HEK293 (cell line): Measurements from ENCODE around the gene KBTBD4.

ENCODE experiments used
- GLI2 ChIP-seq: fragments of 450-650 bp; formaldehyde crosslinking; IDR thresholded peaks from 2 replicates; pipeline ENCODE4; 2017; ENCODE audit warnings: missing biosample characterization, missing genetic modification characterization, low read depth, borderline replicate concordance
- GLI4 ChIP-seq: fragments of 450-650 bp; formaldehyde crosslinking; IDR thresholded peaks from 2 replicates; pipeline ENCODE4 v1.5.1; 2016; ENCODE audit warnings: missing biosample characterization, missing genetic modification characterization
- KLF17 ChIP-seq: fragments of 450-650 bp; formaldehyde crosslinking; IDR thresholded peaks from 2 replicates; pipeline ENCODE4 v1.5.1; 2016; ENCODE audit warnings: missing biosample characterization, missing genetic modification characterization
- KLF7 ChIP-seq: fragments of 450-650 bp; formaldehyde crosslinking; IDR thresholded peaks from 2 replicates; pipeline ENCODE4 v1.5.1; 2016; ENCODE audit warnings: missing biosample characterization, missing genetic modification characterization, borderline replicate concordance
- MEIS1 ChIP-seq: sonication (generic); formaldehyde crosslinking; IDR thresholded peaks from 2 replicates; pipeline ENCODE4 v1.8.1; 2022; ENCODE audit warnings: missing genetic modification reagents, mild to moderate bottlenecking, borderline replicate concordance
- PBX3 ChIP-seq: sonication (generic); formaldehyde crosslinking; IDR thresholded peaks from 2 replicates; pipeline ENCODE4 v1.8.1; 2022; ENCODE audit warnings: mild to moderate bottlenecking, moderate library complexity, missing genetic modification reagents
- PRDM6 ChIP-seq: fragments of 450-650 bp; formaldehyde crosslinking; IDR thresholded peaks from 2 replicates; pipeline ENCODE4 v1.5.1; 2017; ENCODE audit warnings: missing biosample characterization, missing genetic modification characterization
- RBAK ChIP-seq: fragments of 450-650 bp; formaldehyde crosslinking; IDR thresholded peaks from 2 replicates; pipeline ENCODE4 v1.5.1; 2016; ENCODE audit warnings: missing biosample characterization, missing genetic modification characterization
- SCRT1 ChIP-seq: fragments of 450-650 bp; formaldehyde crosslinking; IDR thresholded peaks from 2 replicates; pipeline ENCODE4 v1.5.1; 2016; ENCODE audit warnings: missing biosample characterization, missing genetic modification characterization, borderline replicate concordance
- SETDB1 ChIP-seq: IDR thresholded peaks from one replicate; pipeline ENCODE4 v1.6.1; 2017; ENCODE audit warnings: mild to moderate bottlenecking, low read length, moderate library complexity, mixed read lengths; ENCODE audit not compliant: insufficient read length
- ZNF138 ChIP-seq: fragments of 450-650 bp; formaldehyde crosslinking; IDR thresholded peaks from 2 replicates; pipeline ENCODE4 v1.5.1; 2016; ENCODE audit warnings: missing biosample characterization, missing genetic modification characterization, borderline replicate concordance
- ZNF398 ChIP-seq: fragments of 450-650 bp; formaldehyde crosslinking; IDR thresholded peaks from 2 replicates; pipeline ENCODE4 v1.5.1; 2017; ENCODE audit warnings: missing biosample characterization, missing genetic modification characterization
- ZNF416 ChIP-seq: fragments of 450-650 bp; formaldehyde crosslinking; IDR thresholded peaks from 2 replicates; pipeline ENCODE4 v1.5.1; 2016; ENCODE audit warnings: missing biosample characterization, missing genetic modification characterization
- ZNF560 ChIP-seq: fragments of 450-650 bp; formaldehyde crosslinking; IDR thresholded peaks from 2 replicates; pipeline ENCODE4 v1.5.1; 2017; ENCODE audit warnings: missing biosample characterization, missing genetic modification characterization, borderline replicate concordance
- ZNF624 ChIP-seq: fragments of 450-650 bp; formaldehyde crosslinking; IDR thresholded peaks from 2 replicates; pipeline ENCODE4 v1.5.1; 2017; ENCODE audit warnings: missing biosample characterization, missing genetic modification characterization
- ZNF639 ChIP-seq: fragments of 450-650 bp; formaldehyde crosslinking; IDR thresholded peaks from 2 replicates; pipeline ENCODE4 v1.5.1; 2016; ENCODE audit warnings: missing biosample characterization, missing genetic modification characterization
- ZNF654 ChIP-seq: fragments of 450-650 bp; formaldehyde crosslinking; IDR thresholded peaks from 2 replicates; pipeline ENCODE4 v1.5.1; 2016; ENCODE audit warnings: low read depth, missing biosample characterization, missing genetic modification characterization
- ZXDB ChIP-seq: fragments of 450-650 bp; formaldehyde crosslinking; IDR thresholded peaks from 2 replicates; pipeline ENCODE4 v1.5.1; 2016; ENCODE audit warnings: missing biosample characterization, missing genetic modification characterization
- TF ChIP-seq, protein P1 (sequence below): fragments of 450-650 bp; formaldehyde crosslinking; IDR thresholded peaks from 2 replicates; pipeline ENCODE4 v1.5.0; 2017; ENCODE audit warnings: missing biosample characterization, missing genetic modification characterization, borderline replicate concordance
- TF ChIP-seq, protein P2 (sequence below): fragments of 450-650 bp; formaldehyde crosslinking; IDR thresholded peaks from 2 replicates; pipeline ENCODE4 v1.5.1; 2016; ENCODE audit warnings: missing biosample characterization, missing genetic modification characterization
- TF ChIP-seq, protein P3 (sequence below): fragments of 450-650 bp; formaldehyde crosslinking; IDR thresholded peaks from 2 replicates; pipeline ENCODE4 v1.5.1; 2016; ENCODE audit warnings: missing biosample characterization, missing genetic modification characterization
- TF ChIP-seq, protein P4 (sequence below): fragments of 450-650 bp; formaldehyde crosslinking; IDR thresholded peaks from 2 replicates; pipeline ENCODE4 v1.5.1; 2016; ENCODE audit warnings: missing biosample characterization, missing genetic modification characterization

Gene KBTBD4

DNA sequence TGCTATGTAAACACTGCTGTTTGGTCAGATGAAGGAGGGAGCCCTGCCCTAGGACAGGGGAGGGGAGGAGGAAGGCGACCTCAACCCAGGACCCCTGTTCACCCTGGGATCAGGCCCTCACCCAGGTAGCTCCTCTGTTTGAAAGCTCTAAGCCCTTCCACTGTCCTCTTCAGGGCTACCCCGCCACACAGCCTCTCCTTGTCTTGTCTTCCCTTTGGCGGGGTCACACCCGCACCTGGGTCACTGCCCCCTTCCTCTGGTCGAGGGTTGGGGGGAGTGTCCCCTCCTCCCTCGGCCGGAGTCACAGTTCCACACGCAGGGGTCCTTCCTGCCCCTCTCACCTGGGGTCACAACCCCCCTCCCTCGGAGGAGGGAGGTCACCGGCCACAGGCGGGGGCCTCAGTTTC, 13.8 kb downstream of the KBTBD4 start (continued):
- TF ChIP-seq, protein P1, sequence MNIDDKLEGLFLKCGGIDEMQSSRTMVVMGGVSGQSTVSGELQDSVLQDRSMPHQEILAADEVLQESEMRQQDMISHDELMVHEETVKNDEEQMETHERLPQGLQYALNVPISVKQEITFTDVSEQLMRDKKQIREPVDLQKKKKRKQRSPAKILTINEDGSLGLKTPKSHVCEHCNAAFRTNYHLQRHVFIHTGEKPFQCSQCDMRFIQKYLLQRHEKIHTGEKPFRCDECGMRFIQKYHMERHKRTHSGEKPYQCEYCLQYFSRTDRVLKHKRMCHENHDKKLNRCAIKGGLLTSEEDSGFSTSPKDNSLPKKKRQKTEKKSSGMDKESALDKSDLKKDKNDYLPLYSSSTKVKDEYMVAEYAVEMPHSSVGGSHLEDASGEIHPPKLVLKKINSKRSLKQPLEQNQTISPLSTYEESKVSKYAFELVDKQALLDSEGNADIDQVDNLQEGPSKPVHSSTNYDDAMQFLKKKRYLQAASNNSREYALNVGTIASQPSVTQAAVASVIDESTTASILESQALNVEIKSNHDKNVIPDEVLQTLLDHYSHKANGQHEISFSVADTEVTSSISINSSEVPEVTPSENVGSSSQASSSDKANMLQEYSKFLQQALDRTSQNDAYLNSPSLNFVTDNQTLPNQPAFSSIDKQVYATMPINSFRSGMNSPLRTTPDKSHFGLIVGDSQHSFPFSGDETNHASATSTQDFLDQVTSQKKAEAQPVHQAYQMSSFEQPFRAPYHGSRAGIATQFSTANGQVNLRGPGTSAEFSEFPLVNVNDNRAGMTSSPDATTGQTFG (tag by site-specific recombination): no peak
- TF ChIP-seq GLI2 (tag by site-specific recombination) (no peak), PRDM6 (tag by site-specific recombination) (no peak), GLI4 (no peak), PBX3 (CRISPR knock-in tag) (no peak), SCRT1 (tag by site-specific recombination) (no peak), KLF17 (0 out of 2 replicates have a peak, but pooled peaks have one; percentile 30), MEIS1 (CRISPR knock-in tag) (no peak), ZNF654 (tag by site-specific recombination) (no peak), ZNF639 (tag by site-specific recombination) (no peak), ZNF560 (tag by site-specific recombination) (no peak), ZNF398 (tag by site-specific recombination) (no peak), ZXDB (tag by site-specific recombination) (no peak), KLF7 (no peak), RBAK (no peak), ZNF416 (tag by site-specific recombination) (no peak), SETDB1 (no peak), ZNF624 (tag by site-specific recombination) (no peak), ZNF138 (tag by site-specific recombination) (no peak)
- TF ChIP-seq, protein P2, sequence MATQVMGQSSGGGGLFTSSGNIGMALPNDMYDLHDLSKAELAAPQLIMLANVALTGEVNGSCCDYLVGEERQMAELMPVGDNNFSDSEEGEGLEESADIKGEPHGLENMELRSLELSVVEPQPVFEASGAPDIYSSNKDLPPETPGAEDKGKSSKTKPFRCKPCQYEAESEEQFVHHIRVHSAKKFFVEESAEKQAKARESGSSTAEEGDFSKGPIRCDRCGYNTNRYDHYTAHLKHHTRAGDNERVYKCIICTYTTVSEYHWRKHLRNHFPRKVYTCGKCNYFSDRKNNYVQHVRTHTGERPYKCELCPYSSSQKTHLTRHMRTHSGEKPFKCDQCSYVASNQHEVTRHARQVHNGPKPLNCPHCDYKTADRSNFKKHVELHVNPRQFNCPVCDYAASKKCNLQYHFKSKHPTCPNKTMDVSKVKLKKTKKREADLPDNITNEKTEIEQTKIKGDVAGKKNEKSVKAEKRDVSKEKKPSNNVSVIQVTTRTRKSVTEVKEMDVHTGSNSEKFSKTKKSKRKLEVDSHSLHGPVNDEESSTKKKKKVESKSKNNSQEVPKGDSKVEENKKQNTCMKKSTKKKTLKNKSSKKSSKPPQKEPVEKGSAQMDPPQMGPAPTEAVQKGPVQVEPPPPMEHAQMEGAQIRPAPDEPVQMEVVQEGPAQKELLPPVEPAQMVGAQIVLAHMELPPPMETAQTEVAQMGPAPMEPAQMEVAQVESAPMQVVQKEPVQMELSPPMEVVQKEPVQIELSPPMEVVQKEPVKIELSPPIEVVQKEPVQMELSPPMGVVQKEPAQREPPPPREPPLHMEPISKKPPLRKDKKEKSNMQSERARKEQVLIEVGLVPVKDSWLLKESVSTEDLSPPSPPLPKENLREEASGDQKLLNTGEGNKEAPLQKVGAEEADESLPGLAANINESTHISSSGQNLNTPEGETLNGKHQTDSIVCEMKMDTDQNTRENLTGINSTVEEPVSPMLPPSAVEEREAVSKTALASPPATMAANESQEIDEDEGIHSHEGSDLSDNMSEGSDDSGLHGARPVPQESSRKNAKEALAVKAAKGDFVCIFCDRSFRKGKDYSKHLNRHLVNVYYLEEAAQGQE (tag by site-specific recombination): no peak
- TF ChIP-seq, protein P3, sequence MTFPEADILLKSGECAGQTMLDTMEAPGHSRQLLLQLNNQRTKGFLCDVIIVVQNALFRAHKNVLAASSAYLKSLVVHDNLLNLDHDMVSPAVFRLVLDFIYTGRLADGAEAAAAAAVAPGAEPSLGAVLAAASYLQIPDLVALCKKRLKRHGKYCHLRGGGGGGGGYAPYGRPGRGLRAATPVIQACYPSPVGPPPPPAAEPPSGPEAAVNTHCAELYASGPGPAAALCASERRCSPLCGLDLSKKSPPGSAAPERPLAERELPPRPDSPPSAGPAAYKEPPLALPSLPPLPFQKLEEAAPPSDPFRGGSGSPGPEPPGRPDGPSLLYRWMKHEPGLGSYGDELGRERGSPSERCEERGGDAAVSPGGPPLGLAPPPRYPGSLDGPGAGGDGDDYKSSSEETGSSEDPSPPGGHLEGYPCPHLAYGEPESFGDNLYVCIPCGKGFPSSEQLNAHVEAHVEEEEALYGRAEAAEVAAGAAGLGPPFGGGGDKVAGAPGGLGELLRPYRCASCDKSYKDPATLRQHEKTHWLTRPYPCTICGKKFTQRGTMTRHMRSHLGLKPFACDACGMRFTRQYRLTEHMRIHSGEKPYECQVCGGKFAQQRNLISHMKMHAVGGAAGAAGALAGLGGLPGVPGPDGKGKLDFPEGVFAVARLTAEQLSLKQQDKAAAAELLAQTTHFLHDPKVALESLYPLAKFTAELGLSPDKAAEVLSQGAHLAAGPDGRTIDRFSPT (tag by site-specific recombination): no peak
- TF ChIP-seq, protein P4, sequence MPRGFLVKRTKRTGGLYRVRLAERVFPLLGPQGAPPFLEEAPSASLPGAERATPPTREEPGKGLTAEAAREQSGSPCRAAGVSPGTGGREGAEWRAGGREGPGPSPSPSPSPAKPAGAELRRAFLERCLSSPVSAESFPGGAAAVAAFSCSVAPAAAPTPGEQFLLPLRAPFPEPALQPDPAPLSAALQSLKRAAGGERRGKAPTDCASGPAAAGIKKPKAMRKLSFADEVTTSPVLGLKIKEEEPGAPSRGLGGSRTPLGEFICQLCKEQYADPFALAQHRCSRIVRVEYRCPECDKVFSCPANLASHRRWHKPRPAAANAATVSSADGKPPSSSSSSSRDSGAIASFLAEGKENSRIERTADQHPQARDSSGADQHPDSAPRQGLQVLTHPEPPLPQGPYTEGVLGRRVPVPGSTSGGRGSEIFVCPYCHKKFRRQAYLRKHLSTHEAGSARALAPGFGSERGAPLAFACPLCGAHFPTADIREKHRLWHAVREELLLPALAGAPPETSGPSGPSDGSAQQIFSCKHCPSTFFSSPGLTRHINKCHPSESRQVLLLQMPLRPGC: no peak
